GM18868 (cell line): ENCODE data around the gene VDAC2.

Source experiments
- ATAC-seq: cut with Tn5 transposase; IDR thresholded peaks from one replicate; pipeline ENCODE4 v1.9.1; 2021; ENCODE audit warnings: mild to moderate bottlenecking, moderate library complexity; ENCODE audit not compliant: unreplicated experiment

The VDAC2 gene

DNA sequence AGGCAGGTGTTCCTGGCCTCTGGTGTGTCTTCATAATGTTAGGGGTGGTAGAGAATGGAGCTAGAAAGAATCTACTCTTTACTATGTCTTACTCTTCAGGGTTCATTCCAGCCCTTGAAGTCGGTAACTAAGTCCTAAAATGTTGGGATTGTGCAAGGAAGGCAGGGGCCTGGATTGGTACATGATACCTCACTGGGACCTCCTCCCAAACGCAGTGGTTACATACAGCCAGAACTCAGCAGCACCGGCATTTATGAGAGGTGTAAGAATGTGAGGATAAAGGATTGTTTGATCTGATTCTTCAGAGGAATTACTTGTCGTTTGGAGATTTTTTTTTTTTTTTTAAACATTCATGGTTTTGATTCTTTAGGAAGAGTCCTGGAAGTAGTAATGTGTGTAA lies 18.2 kb downstream of the VDAC2 start:
- no peak for ATAC-seq

DNA sequence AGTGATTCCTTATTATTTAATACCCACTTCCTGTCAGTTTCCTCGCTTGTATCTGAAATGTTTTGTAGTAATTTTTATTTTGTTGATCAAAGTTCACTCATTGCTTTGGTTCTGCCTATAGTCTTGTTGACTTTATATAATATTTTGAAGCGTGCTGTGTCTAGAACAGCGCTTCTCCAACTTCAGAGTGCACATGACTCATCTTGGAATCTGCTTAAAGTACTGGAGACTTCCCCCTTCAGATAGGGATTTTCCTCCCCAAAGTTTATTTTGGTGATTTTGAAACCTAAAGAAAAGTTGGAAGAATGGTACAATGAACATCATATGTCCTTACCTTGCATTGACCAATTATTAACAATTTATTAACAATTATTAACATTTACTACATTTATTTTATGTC lies 19.4 kb downstream of the VDAC2 start:
- no peak for ATAC-seq

DNA sequence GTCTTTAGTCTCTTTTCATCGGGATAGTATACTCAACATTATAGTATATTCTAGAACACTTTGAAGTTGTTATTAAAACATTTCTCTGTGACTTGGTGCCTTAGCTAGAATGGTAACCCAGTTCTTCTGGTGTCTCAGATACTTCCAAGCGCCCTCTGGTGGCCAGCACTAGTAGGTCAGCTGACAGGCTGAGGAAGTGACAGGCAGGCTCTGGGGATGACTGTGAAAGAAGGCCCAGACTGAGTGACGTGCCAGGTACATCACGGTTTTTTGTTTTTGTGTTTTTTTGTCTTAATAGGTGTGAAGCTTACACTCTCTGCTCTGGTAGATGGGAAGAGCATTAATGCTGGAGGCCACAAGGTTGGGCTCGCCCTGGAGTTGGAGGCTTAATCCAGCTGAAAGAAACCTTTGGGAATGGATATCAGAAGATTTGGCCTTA lies 20.0 kb downstream of the VDAC2 start:
- ATAC-seq: peak; percentile 47

DNA sequence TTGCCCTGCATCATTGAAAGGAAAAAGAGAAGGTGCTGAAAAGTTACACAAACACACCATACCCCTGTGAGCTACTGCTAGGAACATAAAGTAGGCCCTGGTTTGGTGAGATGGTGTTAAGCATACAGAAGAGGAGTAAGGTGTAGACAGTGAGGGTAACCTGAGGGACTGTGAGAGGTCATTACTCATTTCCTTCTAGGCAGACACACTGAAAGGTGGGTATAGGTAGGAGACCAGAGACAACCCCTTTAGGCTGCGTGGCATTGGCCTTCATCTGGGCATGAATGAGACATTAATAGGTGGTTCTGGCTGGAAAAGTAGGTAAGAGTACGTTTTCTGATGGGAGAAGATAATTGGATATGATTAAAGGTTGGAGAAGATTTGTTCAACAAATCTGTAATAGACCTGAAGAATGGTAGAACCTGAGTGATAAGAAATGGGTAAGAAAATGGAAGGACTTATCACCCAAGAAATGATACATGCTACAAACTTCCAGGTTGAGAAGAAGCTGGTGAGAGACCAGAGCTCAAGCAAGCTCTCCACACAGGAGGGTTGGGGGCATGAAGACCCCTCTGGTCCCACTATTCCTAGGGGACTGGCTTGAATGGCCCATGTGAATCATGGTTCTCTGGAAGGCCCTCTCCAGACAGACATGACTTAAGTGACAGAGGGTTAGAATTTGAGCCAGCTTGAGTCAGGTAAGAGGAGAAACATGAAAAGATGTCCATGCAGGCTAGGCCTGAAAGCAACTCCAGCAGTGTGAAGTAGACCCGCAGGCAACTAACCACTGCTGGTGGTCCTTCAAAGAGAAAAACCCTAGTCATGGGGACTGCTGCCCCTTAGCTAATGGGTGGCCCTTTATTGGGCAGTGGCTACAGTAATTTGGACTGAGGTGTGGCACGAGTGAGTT lies 21.3 kb downstream of the VDAC2 start:
- ATAC-seq: no peak

DNA sequence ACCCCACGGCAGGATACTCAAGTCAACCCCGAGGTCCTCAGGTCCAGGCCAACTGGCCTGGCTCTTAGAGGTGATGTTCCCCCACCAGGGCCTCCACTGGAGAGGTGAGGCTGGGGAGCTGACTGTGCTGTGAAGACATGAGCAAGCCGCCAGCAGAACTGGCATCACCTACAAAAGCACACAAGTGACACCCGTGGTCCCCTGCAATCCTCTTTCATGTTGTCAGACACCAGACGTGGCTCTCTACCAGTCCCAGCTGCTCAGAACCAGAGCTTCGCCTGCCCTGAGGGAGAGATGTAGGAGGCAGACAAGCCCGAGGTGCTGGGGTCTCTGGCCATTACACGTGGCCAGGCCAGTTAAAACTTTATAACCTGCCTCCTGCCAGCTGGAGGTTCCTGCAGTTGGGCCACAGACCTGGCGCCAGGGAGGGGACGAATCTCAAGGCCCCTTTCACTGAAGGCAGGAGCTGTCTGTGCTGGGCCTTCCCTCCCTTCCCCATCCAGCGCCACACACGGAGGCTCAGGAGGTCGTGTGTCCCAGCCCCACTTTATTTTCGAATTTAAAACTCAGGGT lies 22.9 kb downstream of the VDAC2 start:
- no peak for ATAC-seq

DNA sequence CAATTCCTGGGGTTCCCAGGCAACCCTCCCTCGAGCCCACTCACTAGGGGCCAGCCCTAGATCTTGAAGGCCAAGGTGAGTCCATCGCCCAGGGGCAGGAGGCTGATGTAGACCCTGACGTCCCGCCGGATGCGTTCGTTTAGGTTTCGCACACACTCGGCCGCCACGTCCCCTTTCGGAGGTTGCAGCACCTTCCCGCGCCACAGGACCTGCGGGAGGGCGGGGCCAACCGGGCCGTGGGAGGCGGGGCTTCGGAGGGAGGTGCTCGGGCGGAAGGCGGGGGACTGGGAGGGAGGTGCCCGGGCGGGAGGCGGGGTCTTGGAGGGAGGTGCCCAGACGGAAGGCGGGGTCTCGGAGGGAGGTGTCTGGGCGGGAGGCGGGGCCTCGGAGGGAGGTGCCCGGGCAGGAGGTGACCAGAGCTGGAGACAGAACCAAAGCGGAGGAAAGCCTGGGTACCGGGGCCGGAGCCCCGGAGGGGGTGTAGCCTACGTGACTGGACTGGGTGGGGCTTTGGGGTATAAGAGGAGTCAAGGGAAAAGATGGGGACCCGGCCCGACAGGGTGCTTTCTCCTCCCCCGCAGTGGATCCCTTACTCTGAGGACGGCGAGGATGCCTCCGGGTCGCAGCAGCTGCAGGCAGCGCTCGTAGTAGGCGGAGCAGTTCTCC lies 23.6 kb downstream of the VDAC2 start:
- ATAC-seq: peak; percentile 49

DNA sequence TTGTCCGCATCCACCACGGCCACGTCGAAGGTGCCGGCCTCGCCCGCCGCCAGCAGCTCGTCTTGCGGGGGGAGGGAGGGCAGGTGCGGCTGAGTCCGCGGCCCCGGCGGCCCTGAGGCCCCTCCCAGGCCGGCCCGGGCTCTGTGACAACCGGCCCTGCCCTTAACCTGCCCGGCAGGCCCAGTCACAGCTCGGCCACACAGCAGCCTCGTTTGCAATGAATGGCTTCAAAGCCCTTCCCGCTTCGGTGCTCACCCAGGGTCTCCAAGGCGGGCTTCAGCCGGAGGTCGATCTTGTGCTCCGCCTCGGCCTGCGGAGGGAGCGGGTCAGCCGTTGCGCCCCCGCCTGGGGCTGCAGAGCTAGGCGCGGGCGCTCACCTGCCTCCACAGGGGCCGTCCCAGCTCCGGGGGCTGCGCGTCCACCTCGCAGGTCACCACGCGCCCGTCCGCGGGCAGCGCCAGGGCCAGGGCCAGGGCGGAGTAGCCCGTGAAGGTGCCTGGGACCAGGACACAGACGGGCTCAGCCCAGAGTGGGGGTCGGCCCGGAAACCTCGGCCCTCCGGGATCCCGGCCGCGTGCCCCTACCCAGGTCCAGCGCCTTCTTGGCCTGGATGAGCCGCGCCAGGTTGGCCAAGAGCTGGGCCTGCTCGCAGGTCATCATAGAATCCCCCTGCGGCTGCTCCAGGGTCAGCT lies 24.2 kb downstream of the VDAC2 start:
- ATAC-seq: peak; percentile 3

DNA sequence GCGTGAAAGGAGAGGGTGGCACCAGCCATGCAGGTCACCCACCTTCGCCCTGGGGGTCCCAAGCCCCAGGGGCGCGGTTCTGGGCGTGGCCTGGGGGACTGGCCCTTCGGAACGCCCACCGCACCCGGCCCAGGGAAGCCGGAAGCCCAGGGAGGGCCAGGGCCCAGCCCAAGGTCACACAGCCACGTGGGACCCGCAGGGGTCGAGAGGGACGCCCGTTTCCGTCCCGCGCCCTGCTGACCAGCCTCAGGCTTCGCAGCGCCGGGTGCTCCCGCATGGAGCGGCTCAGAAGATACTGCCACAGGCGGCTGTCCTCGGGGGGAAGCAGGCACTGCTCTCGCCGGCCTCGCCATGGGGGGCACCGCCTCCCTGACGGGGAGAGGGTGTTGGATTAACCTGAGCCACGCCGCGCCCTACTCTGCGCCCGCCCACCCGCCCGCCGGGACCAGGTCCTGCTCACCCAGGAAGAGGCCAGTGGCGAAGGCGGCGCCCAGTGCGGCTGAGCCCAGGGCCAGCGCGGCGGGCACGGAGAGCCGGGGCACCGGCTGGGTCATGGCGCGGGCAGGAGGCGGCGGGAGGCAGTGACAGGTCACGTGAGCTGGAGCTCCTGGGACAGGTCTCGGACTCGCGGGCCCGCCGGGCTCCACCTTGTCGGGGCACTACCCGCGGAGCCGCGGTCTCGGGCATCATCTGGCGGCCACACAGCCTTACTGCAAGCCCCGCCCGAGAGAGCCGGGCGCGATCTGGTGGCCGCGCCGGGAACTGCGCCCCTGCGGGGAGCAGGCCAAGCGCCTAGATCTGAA lies 25.0 kb downstream of the VDAC2 start, which contains the start of gene COMTD1:
Gene COMTD1, minus strand, starts transcription at position 583 of the 803 bp plus-strand sequence. Its CDS starts 29 bp downstream, at position 554.
- peak; percentile 80 for ATAC-seq

DNA sequence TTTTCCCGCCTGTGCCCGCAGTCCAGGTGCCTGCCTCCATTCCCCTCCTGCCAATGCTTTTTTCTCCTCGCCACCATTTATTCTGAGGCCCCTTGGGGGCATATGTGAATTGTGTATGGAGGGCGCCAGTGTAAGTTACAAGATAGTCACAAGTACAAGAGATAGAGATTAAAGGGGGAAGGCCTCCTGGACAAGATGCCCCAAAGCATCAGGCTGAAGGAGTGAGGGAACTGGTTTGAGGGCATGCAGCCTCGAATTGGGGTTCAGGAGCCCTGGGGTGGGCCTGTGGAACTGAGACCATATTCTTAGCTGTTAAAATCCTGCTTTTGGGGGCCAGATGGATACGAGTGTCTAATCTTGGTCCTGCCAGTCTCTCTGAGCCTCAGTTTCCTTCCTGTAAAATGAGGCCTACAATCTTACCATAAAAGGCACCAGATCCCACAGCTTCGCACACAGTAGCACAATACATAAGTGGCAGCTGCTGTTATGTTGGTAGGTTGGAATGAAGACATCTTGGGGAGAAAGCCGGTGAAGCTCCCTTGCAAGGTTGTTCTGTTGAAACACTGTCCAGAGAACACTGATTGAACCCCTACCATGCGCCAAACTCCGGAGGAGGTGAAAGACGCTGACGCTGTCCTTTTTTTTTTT lies 25.7 kb downstream of the VDAC2 start:
- peak; percentile 1 for ATAC-seq

DNA sequence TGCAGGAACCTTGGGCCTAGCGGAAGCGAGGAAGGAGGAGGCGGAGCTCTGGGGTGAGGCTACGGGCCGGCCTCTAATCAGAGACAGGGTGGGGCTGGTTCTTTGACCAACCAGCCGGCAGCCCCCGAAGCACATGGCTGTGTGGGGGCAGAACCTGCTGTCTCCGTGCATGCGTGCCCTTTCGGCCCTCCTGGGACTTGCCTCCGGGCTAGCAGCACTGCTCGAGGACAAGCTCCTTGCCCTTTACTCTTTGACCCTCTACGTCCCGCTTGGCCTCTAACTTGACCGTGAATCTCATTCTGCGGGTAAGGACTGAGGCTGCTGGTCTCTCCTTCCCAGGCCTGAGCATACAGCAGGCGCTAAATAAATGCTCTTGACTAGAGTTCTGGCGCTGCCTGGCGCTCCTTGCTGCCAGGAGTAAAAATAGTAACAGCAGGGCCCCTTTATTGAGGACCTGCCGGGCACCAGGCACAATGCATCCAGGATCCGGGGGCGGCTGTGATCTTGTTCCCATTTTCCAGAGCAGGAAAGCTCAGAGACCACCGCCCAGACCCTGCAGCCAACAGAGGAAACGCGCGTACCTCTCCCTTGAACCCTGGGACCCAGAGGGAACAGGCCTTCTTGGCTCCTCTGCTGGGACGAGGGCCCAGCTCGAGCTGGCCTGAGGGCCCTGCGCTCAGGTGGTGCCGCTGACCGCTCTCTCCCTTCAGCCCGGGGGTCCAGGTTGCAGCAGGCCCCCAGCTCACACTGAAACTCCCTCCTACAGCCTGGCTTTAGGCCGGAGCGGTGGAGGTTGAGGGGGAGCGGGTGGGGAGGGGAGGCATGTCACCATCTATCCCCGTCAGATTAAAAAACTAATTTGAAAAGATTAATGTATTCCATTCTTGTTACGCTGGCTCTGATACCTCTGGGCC lies 27.8 kb downstream of the VDAC2 start:
- no peak for ATAC-seq

DNA sequence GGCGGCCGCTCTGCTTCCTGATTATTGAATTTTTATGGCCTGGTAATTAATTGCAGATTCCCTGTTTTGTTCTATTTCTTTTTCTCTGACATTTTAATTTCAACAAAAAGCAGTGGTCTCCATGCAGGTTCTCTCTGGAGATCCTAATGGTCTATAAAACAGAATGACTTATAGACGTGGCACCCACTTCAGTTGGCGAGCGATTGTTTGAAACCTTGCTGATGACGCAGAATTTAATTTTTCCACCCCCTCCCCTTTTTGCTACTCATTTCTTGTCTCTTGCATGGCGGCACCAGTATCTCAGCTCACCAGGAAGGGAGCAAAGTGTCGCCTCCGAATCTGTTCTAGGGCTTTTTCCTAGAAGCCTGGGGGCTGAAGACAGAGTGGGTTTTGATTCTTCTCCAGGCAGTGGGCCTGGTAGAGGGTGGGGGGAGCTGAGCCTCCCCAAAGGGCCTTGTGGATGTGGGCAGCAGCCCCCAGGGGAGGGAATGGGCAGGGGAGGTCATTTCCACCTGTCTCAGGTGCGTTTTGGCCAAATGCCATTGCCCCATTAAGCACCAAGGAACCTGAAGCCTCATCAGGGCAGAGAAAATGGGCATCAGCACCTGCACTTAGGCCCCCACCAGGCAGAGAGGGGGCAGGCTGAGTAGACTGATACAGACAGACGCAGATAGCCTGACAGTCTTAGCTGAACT lies 28.6 kb downstream of the VDAC2 start:
- no peak for ATAC-seq

DNA sequence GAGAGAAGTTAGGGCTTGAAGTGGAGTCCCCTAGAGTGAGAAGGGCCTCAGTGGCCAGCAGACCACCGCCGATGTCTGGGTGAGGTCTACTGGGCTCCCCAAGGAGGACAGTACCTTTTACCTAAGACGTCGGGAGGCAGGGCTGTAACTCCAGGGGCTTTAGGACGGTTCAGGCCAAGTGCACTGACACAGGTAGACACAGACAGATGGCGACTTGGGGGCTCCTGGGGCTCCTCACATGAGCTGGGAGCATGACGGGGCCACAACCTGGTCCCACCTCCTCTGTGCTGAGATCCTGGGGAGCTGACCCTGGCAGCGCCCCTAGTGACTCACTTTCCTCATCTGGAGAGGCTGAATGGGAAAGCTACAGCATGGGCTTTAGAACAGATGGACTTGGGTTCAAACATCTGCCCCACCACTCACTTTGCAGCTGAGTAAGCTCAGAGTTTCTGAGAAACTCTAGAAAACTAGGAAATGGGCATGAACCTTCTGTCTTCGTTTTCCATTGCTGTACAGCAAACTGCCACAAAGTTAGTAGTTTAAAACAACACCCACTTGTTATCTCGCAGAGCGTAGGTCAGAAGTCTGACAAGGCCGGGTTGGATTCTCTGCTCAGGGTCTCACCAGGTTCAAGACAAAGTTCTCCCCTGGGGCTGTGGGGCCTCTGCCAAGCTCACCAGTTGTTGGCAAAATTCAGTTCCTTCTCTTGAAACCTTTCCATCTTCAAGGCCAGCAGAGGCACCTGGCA lies 29.9 kb downstream of the VDAC2 start:
- no peak for ATAC-seq

DNA sequence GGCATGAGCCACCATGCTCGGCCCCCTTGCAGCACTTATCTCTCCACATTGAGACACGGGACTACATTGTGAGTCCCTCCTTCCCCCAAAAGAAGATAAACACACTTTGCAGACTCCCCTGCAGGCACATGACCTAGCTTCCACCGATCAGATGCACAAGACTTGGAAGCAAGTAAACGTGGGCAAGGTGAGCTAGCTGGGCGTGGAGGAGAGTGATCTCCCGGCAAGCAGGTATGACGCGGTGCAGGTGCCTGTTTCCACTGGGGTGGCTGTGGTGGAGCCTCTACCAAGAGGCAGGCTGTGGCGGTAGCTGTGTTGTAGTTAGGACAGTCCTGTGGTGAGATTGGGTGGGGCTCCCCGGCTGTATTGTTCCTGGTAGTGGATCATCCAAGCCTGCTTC lies 32.8 kb downstream of the VDAC2 start:
- no peak for ATAC-seq

DNA sequence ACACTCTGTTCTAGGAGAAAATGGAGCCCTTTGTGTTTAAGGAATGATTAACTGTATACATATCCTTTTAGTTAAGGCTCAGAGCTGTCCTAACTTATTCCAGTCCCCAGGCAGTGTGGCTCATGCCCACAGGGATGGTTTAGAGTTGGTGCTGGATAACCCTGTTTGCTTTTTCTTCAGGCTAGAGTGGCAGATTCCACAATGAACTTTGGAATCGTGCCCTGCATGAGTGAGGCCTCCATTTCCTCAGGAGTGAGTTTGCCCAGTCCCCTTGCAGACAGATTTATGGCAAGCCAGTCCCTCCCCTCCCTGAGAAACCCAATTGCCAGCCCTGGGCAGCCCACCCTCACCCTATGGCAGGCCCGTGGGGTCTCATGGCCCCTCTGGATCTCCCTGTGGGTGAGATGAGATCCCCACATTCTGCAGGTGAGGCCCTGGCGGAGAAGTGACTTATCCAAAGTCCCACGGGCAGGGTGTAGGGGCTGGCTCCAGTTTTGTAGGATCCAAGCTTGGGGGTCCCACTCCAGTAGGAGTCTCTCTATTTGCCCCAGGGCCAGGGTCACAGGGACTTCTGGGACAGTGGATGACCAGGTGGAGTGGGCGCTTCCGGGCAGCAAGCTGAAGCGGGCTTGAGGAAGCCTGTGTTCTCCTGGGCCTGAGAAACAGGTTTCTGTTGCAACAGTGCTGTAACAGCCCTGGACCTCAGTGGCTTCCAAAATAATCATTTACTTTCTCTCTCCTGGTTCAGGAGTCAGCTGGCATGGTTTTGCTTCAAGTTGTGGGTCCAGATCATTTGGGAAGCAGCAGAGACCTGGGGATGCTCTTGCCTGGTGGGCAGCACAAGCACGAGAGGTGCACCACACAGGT lies 34.1 kb downstream of the VDAC2 start:
- ATAC-seq: no peak

DNA sequence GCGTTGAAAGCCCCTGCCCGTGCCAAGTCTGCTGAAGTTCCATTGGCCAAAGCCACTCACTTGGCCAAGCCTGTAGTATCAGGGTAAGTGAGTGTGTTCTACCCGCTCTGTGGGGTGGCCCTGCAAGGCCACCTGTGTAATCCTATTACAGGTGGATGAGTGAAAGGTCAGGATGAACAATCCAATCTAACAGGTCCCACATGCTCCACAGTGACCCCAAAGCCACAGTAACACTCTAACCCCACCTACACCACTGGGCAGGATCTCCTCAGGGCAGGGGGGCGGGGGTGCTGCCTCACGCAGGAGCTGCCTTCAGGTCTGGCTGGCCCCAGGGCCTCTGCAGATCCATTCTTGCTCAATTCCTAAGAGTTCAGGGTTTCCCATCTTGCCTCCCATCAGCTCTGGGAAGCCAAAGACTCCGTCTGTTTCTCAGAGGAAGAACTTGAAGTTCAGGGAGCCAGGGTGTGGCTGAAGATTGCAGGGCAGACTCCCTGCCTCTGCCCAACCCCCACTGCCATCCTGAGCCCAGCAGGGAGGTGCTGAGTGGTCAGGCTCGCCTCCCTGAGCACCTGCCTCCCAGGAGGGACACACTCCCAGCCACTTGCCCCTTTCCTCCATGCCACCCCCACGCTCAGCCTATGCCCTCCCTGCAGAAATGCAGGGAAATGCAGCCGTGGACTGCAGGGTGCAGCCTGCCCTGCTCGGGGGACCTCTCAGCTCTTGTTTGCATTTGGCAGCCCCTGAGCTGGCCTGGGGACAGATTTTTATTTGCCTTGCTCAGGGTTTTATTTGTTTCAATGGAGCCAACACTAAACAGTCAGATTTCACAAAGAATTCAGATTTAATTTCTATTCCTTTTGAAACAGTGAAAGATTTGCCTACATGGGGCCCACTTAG lies 35.0 kb downstream of the VDAC2 start:
- ATAC-seq: no peak

DNA sequence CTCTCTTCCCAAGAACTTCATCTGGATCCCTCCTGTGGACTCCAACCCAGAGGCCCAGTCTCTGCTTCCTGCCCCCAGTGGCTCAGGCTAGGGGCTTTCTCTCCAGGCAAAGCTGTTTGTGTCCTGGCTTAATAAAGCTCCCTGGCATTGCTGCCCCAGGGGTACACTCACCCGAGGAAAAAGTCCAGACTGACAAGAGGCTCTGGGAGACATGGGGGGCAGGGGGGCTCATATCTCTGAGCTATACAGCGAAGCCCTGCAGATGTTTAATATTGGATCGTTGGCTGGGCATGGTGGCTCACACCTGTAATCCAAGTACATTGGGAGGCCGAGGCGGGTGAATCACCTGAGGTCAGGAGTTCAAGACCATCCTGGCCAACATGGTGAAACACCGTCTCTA lies 35.9 kb downstream of the VDAC2 start:
- no peak for ATAC-seq
